A673 (cell line): ENCODE measurements around the gene PHF2. TPM values are rescaled to one million over a fixed set of nuclear protein-coding genes. Genes with fewer than 3 reads are reported as not detected.

Experiments
- BruUV-seq: library from RNA; stranded (reverse); fragments of 400-500 nt; replicated peaks from 2 replicates; lab custom pipeline; 2021; lab: Mats Ljungman, UMichigan
- CTCF ChIA-PET: fragments of 300-600 bp; sonication (Branson Sonifier 250); formaldehyde crosslinking; loops from one replicate; lab custom pipeline; 2022; ENCODE audit warnings: antibody characterized with exemption; lab: Charles Lee
- POLR2A ChIA-PET: fragments of 300-600 bp; sonication (Branson Sonifier 250); formaldehyde crosslinking; loops from one replicate; lab custom pipeline; 2022; ENCODE audit warnings: antibody characterized with exemption; ENCODE audit not compliant: low non-redundant PET; lab: Charles Lee
- DNase-seq: peaks from one replicate; pipeline ENCODE4 v3.0.0-alpha.2; 2015; ENCODE audit warnings: low spot score
- H3K27ac ChIP-seq: fragments of 200-600 bp; sonication (generic); 2 replicates; pipeline ENCODE4 v1.5.1; 2016; ENCODE audit warnings: mixed run types, low read depth, mild to moderate bottlenecking, mixed read lengths, antibody characterized with exemption, low read length; ENCODE audit not compliant: poor library complexity, severe bottlenecking
- H3K27me3 ChIP-seq: fragments of 200-600 bp; sonication (generic); replicated peaks from 2 replicates; pipeline ENCODE4 v1.6.1; 2017; ENCODE audit warnings: mixed run types, low read depth, mild to moderate bottlenecking, mixed read lengths, antibody characterized with exemption, low read length; ENCODE audit not compliant: insufficient read depth, poor library complexity
- H3K36me3 ChIP-seq: fragments of 200-600 bp; sonication (generic); 2 replicates; pipeline ENCODE4 v1.6.1; 2016; ENCODE audit warnings: mixed run types, mild to moderate bottlenecking, mixed read lengths, antibody characterized with exemption, low read length; ENCODE audit not compliant: insufficient read depth, poor library complexity, severe bottlenecking
- H3K4me1 ChIP-seq: fragments of 200-600 bp; sonication (generic); 2 replicates; pipeline ENCODE4 v1.6.1; 2017; ENCODE audit warnings: mixed run types, mild to moderate bottlenecking, mixed read lengths, antibody characterized with exemption, low read length; ENCODE audit not compliant: insufficient read depth, poor library complexity, severe bottlenecking
- H3K4me3 ChIP-seq: fragments of 200-600 bp; sonication (generic); 2 replicates; pipeline ENCODE4 v1.5.1; 2016; ENCODE audit warnings: low read depth, mixed run types, mild to moderate bottlenecking, mixed read lengths, low read length; ENCODE audit not compliant: poor library complexity, severe bottlenecking
- H3K9me3 ChIP-seq: fragments of 200-600 bp; sonication (generic); 2 replicates; pipeline ENCODE4 v1.6.1; 2016; ENCODE audit warnings: mixed run types, low read depth, mild to moderate bottlenecking, mixed read lengths, antibody characterized with exemption, low read length; ENCODE audit not compliant: poor library complexity, severe bottlenecking
- CTCF ChIP-seq: fragments of 300-800, 200-600 bp; sonication (generic); conservative IDR thresholded peaks from 2 replicates; pipeline ENCODE4 v1.5.1; 2017; ENCODE audit warnings: low read depth, mild to moderate bottlenecking, antibody characterized with exemption, low read length, moderate library complexity, mixed read lengths
- EZH2 ChIP-seq: fragments of 200-600 bp; sonication (generic); IDR thresholded peaks from 2 replicates; pipeline ENCODE4 v1.6.1; 2017; ENCODE audit warnings: borderline replicate concordance, low read depth, mild to moderate bottlenecking, mixed read lengths, antibody characterized with exemption, low read length; ENCODE audit not compliant: poor library complexity, severe bottlenecking
- intact Hi-C: fragments of 100-400 bp; cut with micrococcal nuclease; formaldehyde crosslinking; loops from one replicate; pipeline ENCODE4 v1.10.0; 2022; ENCODE audit not compliant: unreplicated experiment
- total RNA-seq: library from RNA; stranded (reverse); gene quantifications from 2 replicates; pipeline ENCODE4 v1.2.3, GENCODE V29; 2021

The PHF2 gene
- total RNA-seq, 1 experiment from 2014 or later: 32.7 TPM

GRCh38 chr9:93651521-93651950, 75.2 kb downstream of the PHF2 start:
- BruUV-seq: no TSS peak
- intact Hi-C loops: no loop called here
- no peaks in the 10 kb centered on the region for H3K27me3 ChIP-seq
- no peaks in the 10 kb centered on the region for H3K9me3 ChIP-seq
- no peak overlapping the region for H3K4me3 ChIP-seq
- no peak overlapping the region for H3K27ac ChIP-seq
- DNase-seq: no peak
- ChIA-PET POLR2A (no interaction called here), CTCF (no interaction called here)
- peaks cover 15% of the 10 kb centered on the region for H3K36me3 ChIP-seq
- no peaks in the 10 kb centered on the region for H3K4me1 ChIP-seq
- TF ChIP-seq EZH2: no peak
- no peak for TF ChIP-seq CTCF

GRCh38 chr9:93652604-93653592, 76.5 kb downstream of the PHF2 start:
- H3K9me3 ChIP-seq: no peaks in the 10 kb centered on the region
- no peaks in the 10 kb centered on the region for H3K27me3 ChIP-seq
- DNase-seq: no peak
- intact Hi-C loops: no loop called here
- ChIA-PET CTCF (no interaction called here), POLR2A (no interaction called here)
- H3K27ac ChIP-seq: no peak overlapping the region
- no peaks in the 10 kb centered on the region for H3K4me1 ChIP-seq
- no peak overlapping the region for H3K4me3 ChIP-seq
- peaks cover 15% of the 10 kb centered on the region for H3K36me3 ChIP-seq
- no TSS peak for BruUV-seq
- no peak for TF ChIP-seq EZH2
- TF ChIP-seq CTCF: no peak

GRCh38 chr9:93653760-93654159, 77.4 kb downstream of the PHF2 start:
- H3K9me3 ChIP-seq: no peaks in the 10 kb centered on the region
- no peak overlapping the region for H3K27ac ChIP-seq
- H3K4me1 ChIP-seq: no peaks in the 10 kb centered on the region
- DNase-seq: no peak
- no peak overlapping the region for H3K4me3 ChIP-seq
- TF ChIP-seq CTCF: no peak
- no peak for TF ChIP-seq EZH2
- POLR2A ChIA-PET: no interaction called here
- CTCF ChIA-PET: no interaction called here
- peaks cover 15% of the 10 kb centered on the region for H3K36me3 ChIP-seq
- no TSS peak for BruUV-seq
- intact Hi-C loops: no loop called here
- H3K27me3 ChIP-seq: no peaks in the 10 kb centered on the region
